Endothelial cell of umbilical vein (primary cell): ENCODE data around the gene RAB3IP. TPM values are rescaled to one million over a fixed set of nuclear protein-coding genes. Genes with fewer than 3 reads are reported as not detected.

ENCODE experiments used
- BruUV-seq: library from RNA; stranded (reverse); fragments of 400-500 nt; replicated peaks from 2 replicates; lab custom pipeline; 2021; lab: Mats Ljungman, UMichigan
- CTCF ChIA-PET: fragments of 300-600, 350-600 bp; sonication (Branson Sonifier 250); formaldehyde crosslinking; loops from one replicate; lab custom pipeline; 2021; ENCODE audit warnings: antibody characterized with exemption, inconsistent platforms; lab: Charles Lee
- POLR2A ChIA-PET: fragments of 300-600, 350-600 bp; sonication (Branson Sonifier 250); formaldehyde crosslinking; loops from one replicate; lab custom pipeline; 2021; ENCODE audit warnings: antibody characterized with exemption, inconsistent platforms; lab: Charles Lee
- DNase-seq: peaks from one replicate; pipeline ENCODE4 v3.0.0-alpha.2; 2011; ENCODE audit warnings: low read depth, low spot score
- FAIRE-seq: peaks from 2 replicates; lab custom pipeline; 2011; peaks lifted over from hg19 to GRCh38; lab: Jason Lieb, UNC
- H2AFZ ChIP-seq: 2 replicates; pipeline ENCODE4 v1.6.0; 2012; ENCODE audit warnings: low read depth, low read length, control low read depth, inconsistent platforms
- H3K27ac ChIP-seq: 2 replicates; pipeline ENCODE4 v1.5.1; 2011; ENCODE audit warnings: low read depth, mild to moderate bottlenecking, control low read depth, low read length, moderate library complexity; ENCODE audit not compliant: insufficient read depth
- H3K27me3 ChIP-seq, 2 experiments: 2 replicates each; pipeline versions ENCODE4 v1.6.0 to v1.6.1; 2011; ENCODE audit warnings: low read length in 2 of 2, mixed read lengths in 1 of 2; ENCODE audit not compliant: control insufficient read depth in 2 of 2, insufficient read depth in 2 of 2
- H3K36me3 ChIP-seq, 2 experiments: 2 replicates in 1 of 2; 3 replicates in 1 of 2; pipeline ENCODE4 v1.5.1; 2011; ENCODE audit warnings: low read length in 2 of 2, mild to moderate bottlenecking in 1 of 2, moderate library complexity in 1 of 2; ENCODE audit not compliant: control insufficient read depth in 2 of 2, insufficient read depth in 2 of 2; ENCODE audit errors: extremely low read depth in 1 of 2
- H3K4me1 ChIP-seq: 3 replicates; pipeline ENCODE4 v1.5.1; 2011; ENCODE audit warnings: mild to moderate bottlenecking, low read length; ENCODE audit not compliant: control insufficient read depth, insufficient read depth; ENCODE audit errors: extremely low read depth
- H3K4me2 ChIP-seq: 2 replicates; pipeline ENCODE4 v1.6.1; 2011; ENCODE audit warnings: low read length, control low read depth, mixed read lengths; ENCODE audit not compliant: insufficient read depth
- H3K4me3 ChIP-seq, 3 experiments: fragments of 200-600 bp in 1 of 3; sonication (generic), shearing (Covaris generic) in 1 of 3; replicated peaks in 1 of 3; 2 replicates each; pipeline ENCODE4 v1.5.1; 2011 to 2016; ENCODE audit warnings: control low read depth in 3 of 3, low read length in 3 of 3, mild to moderate bottlenecking in 2 of 3, inconsistent platforms in 1 of 3, low read depth in 1 of 3, moderate library complexity in 1 of 3; ENCODE audit not compliant: insufficient read depth in 1 of 3
- H3K79me2 ChIP-seq: 2 replicates; pipeline ENCODE4 v1.6.0; 2012; ENCODE audit warnings: low read length, inconsistent platforms; ENCODE audit not compliant: control insufficient read depth, insufficient read depth
- H3K9ac ChIP-seq: replicated peaks from 2 replicates; pipeline ENCODE3; 2011; ENCODE audit warnings: low read length, control low read depth; ENCODE audit not compliant: insufficient read depth; ENCODE audit errors: extremely low read depth
- H3K9me1 ChIP-seq: replicated peaks from 3 replicates; pipeline ENCODE4 v1.6.0; 2011; ENCODE audit warnings: mild to moderate bottlenecking, low read length; ENCODE audit not compliant: control insufficient read depth, insufficient read depth; ENCODE audit errors: extremely low read depth
- H3K9me3 ChIP-seq: replicated peaks from 2 replicates; pipeline ENCODE4 v1.5.1; 2012; ENCODE audit warnings: low read length, inconsistent platforms; ENCODE audit not compliant: control insufficient read depth, insufficient read depth
- H4K20me1 ChIP-seq: replicated peaks from 2 replicates; pipeline ENCODE3; 2011; ENCODE audit warnings: mild to moderate bottlenecking, low read length; ENCODE audit not compliant: control insufficient read depth, insufficient read depth; ENCODE audit errors: extremely low read depth
- EZH2 ChIP-seq: IDR thresholded peaks from 2 replicates; pipeline ENCODE4 v1.6.1; 2012; ENCODE audit warnings: borderline replicate concordance, low read depth, mild to moderate bottlenecking, moderate library complexity, low read length, inconsistent platforms; ENCODE audit not compliant: severe bottlenecking
- FOS ChIP-seq: IDR thresholded peaks from 2 replicates; pipeline ENCODE4 v1.6.1; 2011; ENCODE audit warnings: mild to moderate bottlenecking, low read length, moderate library complexity, borderline replicate concordance; ENCODE audit not compliant: insufficient read depth
- GATA2 ChIP-seq: IDR thresholded peaks from 2 replicates; pipeline ENCODE4 v1.7.0; 2011; ENCODE audit warnings: low read depth, mild to moderate bottlenecking, moderate library complexity, mixed read lengths, low read length; ENCODE audit not compliant: insufficient read length, insufficient read depth
- MAX ChIP-seq: IDR thresholded peaks from 2 replicates; pipeline ENCODE4 v1.6.1; 2011; ENCODE audit not compliant: insufficient read depth, insufficient read length
- POLR2AphosphoS5 ChIP-seq: IDR thresholded peaks from 2 replicates; pipeline ENCODE4 v1.6.1; 2012; ENCODE audit warnings: low read depth, mild to moderate bottlenecking, control low read depth, low read length, moderate library complexity; ENCODE audit not compliant: insufficient read depth
- dilution Hi-C: fragments of 300-500 bp; cut with MboI; formaldehyde crosslinking; loops from one replicate; pipeline ENCODE4 v1.15.0; 2019; ENCODE audit warnings: low sequenced_read_pairs; ENCODE audit not compliant: extremely low pct_ligation_motif_present
- intact Hi-C: fragments of 100-400 bp; cut with micrococcal nuclease; formaldehyde crosslinking; loops from one replicate; pipeline ENCODE4 v1.10.0; 2022
- polyA plus RNA-seq, 4 experiments: library from polyadenylated mRNA; depleted of rRNA in 3 of 4; stranded (reverse) in 3 of 4; unstranded in 1 of 4; fragments of >200 nt; gene quantifications; 2 replicates each; pipeline versions ENCODE4 v1.2.1 to v1.2.3, GENCODE V29; 2011 to 2012; ENCODE audit warnings: missing spikeins in 1 of 4
- total RNA-seq: library from RNA; stranded (reverse); gene quantifications from 2 replicates; pipeline ENCODE4 v1.2.3, GENCODE V29; 2021
- TF ChIP-seq, protein P1 (sequence below), 2 donors: IDR thresholded peaks; 1 replicate in 1 of 2; 2 replicates in 1 of 2; pipeline ENCODE4 v1.5.1; 2011; ENCODE audit warnings: low read length in 2 of 2, mild to moderate bottlenecking in 2 of 2, moderate library complexity in 2 of 2, control low read depth in 1 of 2, inconsistent platforms in 1 of 2, low read depth in 1 of 2; ENCODE audit not compliant: insufficient read depth in 1 of 2; ENCODE audit errors: extremely low read depth in 1 of 2

Gene RAB3IP
- total and polyA plus RNA-seq, 2 donors (not counting 3 experiments of a cell fraction or from before 2014, with no cell fraction given), result 9.6 to 13.3 TPM

- DNase-seq, result no peak
- no peak overlapping the region for H3K27ac ChIP-seq
- H3K9me1 ChIP-seq, result no peaks in the 10 kb centered on the region
- no peak overlapping the region for H3K9ac ChIP-seq
- no peaks in the 10 kb centered on the region for H3K27me3 ChIP-seq
- TF ChIP-seq GATA2 (no peak), POLR2AphosphoS5 (no peak), MAX (no peak), EZH2 (no peak), FOS (no peak)
- TF ChIP-seq, protein P1, sequence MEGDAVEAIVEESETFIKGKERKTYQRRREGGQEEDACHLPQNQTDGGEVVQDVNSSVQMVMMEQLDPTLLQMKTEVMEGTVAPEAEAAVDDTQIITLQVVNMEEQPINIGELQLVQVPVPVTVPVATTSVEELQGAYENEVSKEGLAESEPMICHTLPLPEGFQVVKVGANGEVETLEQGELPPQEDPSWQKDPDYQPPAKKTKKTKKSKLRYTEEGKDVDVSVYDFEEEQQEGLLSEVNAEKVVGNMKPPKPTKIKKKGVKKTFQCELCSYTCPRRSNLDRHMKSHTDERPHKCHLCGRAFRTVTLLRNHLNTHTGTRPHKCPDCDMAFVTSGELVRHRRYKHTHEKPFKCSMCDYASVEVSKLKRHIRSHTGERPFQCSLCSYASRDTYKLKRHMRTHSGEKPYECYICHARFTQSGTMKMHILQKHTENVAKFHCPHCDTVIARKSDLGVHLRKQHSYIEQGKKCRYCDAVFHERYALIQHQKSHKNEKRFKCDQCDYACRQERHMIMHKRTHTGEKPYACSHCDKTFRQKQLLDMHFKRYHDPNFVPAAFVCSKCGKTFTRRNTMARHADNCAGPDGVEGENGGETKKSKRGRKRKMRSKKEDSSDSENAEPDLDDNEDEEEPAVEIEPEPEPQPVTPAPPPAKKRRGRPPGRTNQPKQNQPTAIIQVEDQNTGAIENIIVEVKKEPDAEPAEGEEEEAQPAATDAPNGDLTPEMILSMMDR (IDR thresholded peaks at IDR 0.05; ENCODE audit: extremely low read depth in 1 of 2, insufficient read depth in 1 of 2, low read depth in 1 of 2, low read length in 2 of 2), result no peak
- no peaks in the 10 kb centered on the region for H3K9me3 ChIP-seq
- no TSS peak for BruUV-seq
- no peak overlapping the region for H2AFZ ChIP-seq
- no peaks in the 10 kb centered on the region for H4K20me1 ChIP-seq
- H3K4me2 ChIP-seq, result no peak overlapping the region
- H3K79me2 ChIP-seq, result peaks cover 1% of the 10 kb centered on the region
- dilution Hi-C loops, result no loop called here
- H3K36me3 ChIP-seq, result no peaks in the 10 kb centered on the region
- ChIA-PET POLR2A (interaction anchor here (0.7 kb wide), 1 partner anchor 429 kb away, joined by 4 read pairs; no protein-coding TSS in a partner anchor), CTCF (no interaction called here)
- intact Hi-C loops, result no loop called here
- H3K4me1 ChIP-seq, result peaks cover 5% of the 10 kb centered on the region
- FAIRE-seq, result no peak
- no peak overlapping the region for H3K4me3 ChIP-seq
Measured at GRCh38 chr12:69744109-69744508, 5.4 kb downstream of the RAB3IP start.
